HepG2 (cell line): ENCODE results near the gene MTA2. TPM values are rescaled to one million over a fixed set of nuclear protein-coding genes. Genes with fewer than 3 reads are reported as not detected.

ENCODE experiments used
- ATAC-seq: fragments of 200-7000 bp; cut with Tn5 transposase; 3 replicates; pipeline ENCODE4 v1.9.1; 2020; ENCODE audit warnings: mild to moderate bottlenecking, moderate library complexity
- BruUV-seq: library from RNA; stranded (reverse); fragments of 400-500 nt; replicated peaks from 2 replicates; lab custom pipeline; 2021; lab: Mats Ljungman, UMichigan
- CTCF ChIA-PET: fragments of 300-600 bp; formaldehyde crosslinking; extraction: SDS; loops from one replicate; lab custom pipeline; 2021; ENCODE audit warnings: low total read pairs, inconsistent platforms, low intra/inter-chr PET ratio; lab: Yijun Ruan, JAX
- POLR2A ChIA-PET: fragments of 350-600 bp; sonication (Branson Sonifier 250); formaldehyde crosslinking; loops from one replicate; lab custom pipeline; 2020; ENCODE audit warnings: antibody characterized with exemption, inconsistent platforms; lab: Yijun Ruan, JAX
- DNase-seq: peaks from one replicate; pipeline ENCODE4 v3.0.0-alpha.2; 2015; ENCODE audit warnings: low spot score
- FAIRE-seq: peaks from 3 replicates; lab custom pipeline; 2011; peaks lifted over from hg19 to GRCh38; lab: Jason Lieb, UNC
- H2AFZ ChIP-seq: one replicate; pipeline ENCODE4 v1.6.1; 2011; ENCODE audit warnings: low read length, inconsistent platforms
- H3K27ac ChIP-seq: fragments of 300-600 bp; 3 replicates; pipeline ENCODE4 v1.8.0; 2011; ENCODE audit warnings: mixed run types, mild to moderate bottlenecking, mixed read lengths, low read length, inconsistent platforms; ENCODE audit not compliant: insufficient read depth; ENCODE audit errors: extremely low read length
- H3K27me3 ChIP-seq, 2 experiments: fragments of 200-600 bp in 1 of 2; 2 replicates in 1 of 2; 3 replicates in 1 of 2; pipeline versions ENCODE4 v1.6.0 to v1.8.0; 2011; ENCODE audit warnings: low read length in 2 of 2, mild to moderate bottlenecking in 2 of 2, moderate library complexity in 2 of 2, inconsistent platforms in 1 of 2; ENCODE audit not compliant: insufficient read depth in 2 of 2, control insufficient read depth in 1 of 2
- H3K36me3 ChIP-seq, 2 experiments: fragments of 200-600 bp in 1 of 2; replicated peaks in 1 of 2; 2 replicates in 1 of 2; 3 replicates in 1 of 2; pipeline versions ENCODE4 v1.5.1 to v1.8.0; 2011; ENCODE audit warnings: low read length in 2 of 2, inconsistent platforms in 1 of 2; ENCODE audit not compliant: insufficient read depth in 2 of 2, control insufficient read depth in 1 of 2
- H3K4me1 ChIP-seq: 2 replicates; pipeline ENCODE4 v1.5.1; 2012; ENCODE audit warnings: low read length, inconsistent platforms; ENCODE audit not compliant: insufficient read depth
- H3K4me2 ChIP-seq: 2 replicates; pipeline ENCODE4 v1.6.0; 2011; ENCODE audit warnings: low read depth, low read length, inconsistent platforms
- H3K4me3 ChIP-seq, 3 experiments: fragments of 200-600 bp in 1 of 3; sonication (generic), shearing (Covaris generic) in 1 of 3; replicated peaks in 1 of 3; 2 replicates each; pipeline ENCODE4 v1.5.1; 2011 to 2016; ENCODE audit warnings: low read length in 3 of 3, inconsistent platforms in 2 of 3, low read depth in 2 of 3, mild to moderate bottlenecking in 2 of 3, control low read depth in 1 of 3, mixed read lengths in 1 of 3; ENCODE audit not compliant: insufficient read depth in 1 of 3
- H3K79me2 ChIP-seq: one replicate; pipeline ENCODE4 v1.6.1; 2011; ENCODE audit warnings: low read length, inconsistent platforms; ENCODE audit not compliant: insufficient read depth
- H3K9ac ChIP-seq: 2 replicates; pipeline ENCODE4 v1.6.0; 2011; ENCODE audit warnings: mild to moderate bottlenecking, low read depth, low read length, inconsistent platforms; ENCODE audit not compliant: insufficient read depth
- H3K9me3 ChIP-seq: 2 replicates; pipeline ENCODE4 v1.5.1; 2012; ENCODE audit warnings: mild to moderate bottlenecking, low read length
- H4K20me1 ChIP-seq: 2 replicates; pipeline ENCODE4 v1.6.0; 2011; ENCODE audit warnings: inconsistent platforms, mild to moderate bottlenecking, low read length, moderate library complexity; ENCODE audit not compliant: insufficient read depth
- AGO1 ChIP-seq: fragments of 200-400 bp; formaldehyde crosslinking; IDR thresholded peaks from 2 replicates; pipeline ENCODE4 v1.6.1; 2017; ENCODE audit warnings: mild to moderate bottlenecking, low read depth, low read length, moderate library complexity; ENCODE audit not compliant: poor library complexity, severe bottlenecking
- AGO2 ChIP-seq: fragments of 200-400 bp; formaldehyde crosslinking; optimal IDR thresholded peaks from 2 replicates; pipeline ENCODE3; 2017; ENCODE audit warnings: mild to moderate bottlenecking, low read depth, low read length, moderate library complexity
- CREM ChIP-seq, 2 experiments: sonication (generic) in 1 of 2; formaldehyde crosslinking in 1 of 2; IDR thresholded peaks; 2 replicates each; pipeline versions ENCODE4 v1.4.0 to v1.6.1; 2016 to 2020; ENCODE audit warnings: antibody characterized with exemption in 1 of 2, mild to moderate bottlenecking in 1 of 2, missing genetic modification reagents in 1 of 2
- GZF1 ChIP-seq: sonication (generic); formaldehyde crosslinking; IDR thresholded peaks from 2 replicates; pipeline ENCODE4 v1.5.1; 2020; ENCODE audit warnings: mild to moderate bottlenecking, missing genetic modification reagents
- IRF2 ChIP-seq: IDR thresholded peaks from 2 replicates; pipeline ENCODE4 v1.6.1; 2018; ENCODE audit warnings: missing genetic modification reagents, missing compliant biosample characterization
- IRX3 ChIP-seq: sonication (generic); formaldehyde crosslinking; IDR thresholded peaks from 2 replicates; pipeline ENCODE4 v1.8.1; 2023; ENCODE audit warnings: mild to moderate bottlenecking, low read depth, missing genetic modification reagents, borderline replicate concordance
- NONO ChIP-seq, 2 experiments: fragments of 450-650 bp in 1 of 2; sonication (generic) in 1 of 2; formaldehyde crosslinking in 1 of 2; IDR thresholded peaks in 1 of 2; conservative IDR thresholded peaks in 1 of 2; 2 replicates each; pipeline versions ENCODE4 v1.6.1 to v1.8.0; 2017 to 2022; ENCODE audit warnings: mild to moderate bottlenecking in 1 of 2, missing genetic modification reagents in 1 of 2, moderate library complexity in 1 of 2
- PITX1 ChIP-seq: sonication (generic); formaldehyde crosslinking; IDR thresholded peaks from 2 replicates; pipeline ENCODE4 v1.5.1; 2020; ENCODE audit warnings: mild to moderate bottlenecking, missing genetic modification reagents
- RBFOX2 ChIP-seq: fragments of 200-400 bp; formaldehyde crosslinking; IDR thresholded peaks from 2 replicates; pipeline ENCODE4 v1.6.1; 2017; ENCODE audit warnings: low read depth, mild to moderate bottlenecking, low read length
- RELA ChIP-seq: sonication (generic); formaldehyde crosslinking; IDR thresholded peaks from 2 replicates; pipeline ENCODE4 v1.4.0; 2020; ENCODE audit warnings: missing genetic modification reagents
- RORA ChIP-seq: sonication (generic); formaldehyde crosslinking; IDR thresholded peaks from 2 replicates; pipeline ENCODE4 v1.5.0; 2020; ENCODE audit warnings: mild to moderate bottlenecking, missing genetic modification reagents, moderate library complexity
- ZC3H13 ChIP-seq: sonication (generic); formaldehyde crosslinking; IDR thresholded peaks from 2 replicates; pipeline ENCODE4 v1.8.1; 2023; ENCODE audit warnings: mild to moderate bottlenecking, missing genetic modification reagents, moderate library complexity
- ZNF234 ChIP-seq: sonication (generic); formaldehyde crosslinking; conservative IDR thresholded peaks from 2 replicates; pipeline ENCODE4 v1.5.1; 2020; ENCODE audit warnings: mild to moderate bottlenecking, missing genetic modification reagents
- ZNF703 ChIP-seq: sonication (generic); formaldehyde crosslinking; IDR thresholded peaks from 2 replicates; pipeline ENCODE4 v1.5.1; 2020; ENCODE audit warnings: missing genetic modification reagents, mild to moderate bottlenecking, moderate library complexity, borderline replicate concordance
- WGBS: methylation state at CpG from one replicate; pipeline ENCODE4 v1.1.6; 2017; ENCODE audit warnings: low lambda C conversion rate; 5-methylcytosine and 5-hydroxymethylcytosine counted together
- in situ Hi-C: cut with HindIII; loops from 2 replicates; pipeline ENCODE4 v1.10.0; 2017; ENCODE audit warnings: low pct_unique_long_range_greater_than_20kb; ENCODE audit not compliant: extremely low pct_ligation_motif_present
- intact Hi-C: fragments of 100-400 bp; cut with micrococcal nuclease; formaldehyde crosslinking; loops from one replicate; pipeline ENCODE4 v1.10.0; 2022; ENCODE audit not compliant: unreplicated experiment
- polyA plus RNA-seq, 8 experiments: library from polyadenylated mRNA; depleted of rRNA in 3 of 8; stranded (reverse) in 7 of 8; unstranded in 1 of 8; fragments of >200 nt; fragmentation: Illumina TruSeq in 4 of 8; extraction: Trizol in 4 of 8; gene quantifications; 2 replicates each; pipeline versions ENCODE4 v1.2.1 to v1.2.3, GENCODE V29; 2011 to 2016; ENCODE audit warnings: low read depth in 4 of 8, missing spikeins in 1 of 8, mixed read lengths in 1 of 8; ENCODE audit not compliant: insufficient read depth in 1 of 8
- total RNA-seq, 5 experiments: library from RNA; depleted of rRNA; stranded (reverse); fragments of >200 nt; fragmentation: Illumina TruSeq; extraction: Trizol; gene quantifications; 2 replicates each; pipeline ENCODE4 v1.2.3, GENCODE V29; 2016; ENCODE audit warnings: low read depth in 1 of 5
- TF ChIP-seq, protein P1 (sequence below): sonication (generic); formaldehyde crosslinking; IDR thresholded peaks from 2 replicates; pipeline ENCODE4 v1.5.0; 2020; ENCODE audit warnings: mild to moderate bottlenecking, missing genetic modification reagents
- TF ChIP-seq, protein P2 (sequence below): sonication (generic); formaldehyde crosslinking; IDR thresholded peaks from 2 replicates; pipeline ENCODE4 v1.8.0; 2022; ENCODE audit warnings: mild to moderate bottlenecking, missing genetic modification reagents, moderate library complexity

Gene MTA2
- total and polyA plus RNA-seq, 2 of the 13 experiments (the other 11 are each of a cell fraction or from before 2014, with no cell fraction given): 14.0 to 70.0 TPM

DNA sequence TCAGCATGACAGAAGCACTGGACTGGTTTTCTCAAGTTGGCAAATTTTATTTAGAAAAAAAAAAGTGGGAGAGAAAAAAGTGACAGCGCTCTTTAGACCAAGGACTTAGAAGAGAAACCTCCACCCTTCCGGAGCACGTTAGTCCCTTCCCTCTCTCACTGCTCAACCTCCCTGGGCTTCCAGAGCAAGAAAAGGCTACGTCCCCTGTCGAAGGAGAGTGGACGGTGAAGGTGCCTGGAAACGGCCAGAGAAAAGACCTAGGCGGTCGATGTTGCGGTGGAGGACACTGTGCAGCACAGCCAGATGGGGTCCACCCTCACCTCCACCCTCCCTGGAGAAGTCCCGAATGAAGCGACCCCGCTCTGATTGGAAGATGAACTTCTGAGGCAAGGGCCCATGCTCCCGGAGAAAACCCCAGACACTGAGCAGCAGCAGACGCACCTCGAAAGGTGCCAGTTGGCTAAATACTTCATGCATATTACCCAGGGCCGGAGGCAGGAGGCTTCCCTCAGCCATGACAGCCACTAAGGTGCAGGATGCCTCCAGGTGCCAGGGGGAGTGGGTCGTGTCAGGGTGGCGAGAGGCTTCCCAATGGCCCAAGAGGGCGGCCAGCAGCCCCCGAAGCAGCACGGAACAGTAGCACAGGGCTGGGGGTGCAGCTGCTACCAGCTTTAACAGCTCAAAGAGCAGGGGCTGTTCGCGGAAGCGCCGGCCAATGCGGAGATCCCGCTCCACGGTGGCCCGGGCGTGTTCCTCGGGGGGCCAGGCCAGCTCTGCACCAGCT lies 45.4 kb upstream of the MTA2 start:
- no peak for TF ChIP-seq RORA
- TF ChIP-seq ZC3H13 (CRISPR knock-in tag): peak; percentile 59
- TF ChIP-seq, protein P1, sequence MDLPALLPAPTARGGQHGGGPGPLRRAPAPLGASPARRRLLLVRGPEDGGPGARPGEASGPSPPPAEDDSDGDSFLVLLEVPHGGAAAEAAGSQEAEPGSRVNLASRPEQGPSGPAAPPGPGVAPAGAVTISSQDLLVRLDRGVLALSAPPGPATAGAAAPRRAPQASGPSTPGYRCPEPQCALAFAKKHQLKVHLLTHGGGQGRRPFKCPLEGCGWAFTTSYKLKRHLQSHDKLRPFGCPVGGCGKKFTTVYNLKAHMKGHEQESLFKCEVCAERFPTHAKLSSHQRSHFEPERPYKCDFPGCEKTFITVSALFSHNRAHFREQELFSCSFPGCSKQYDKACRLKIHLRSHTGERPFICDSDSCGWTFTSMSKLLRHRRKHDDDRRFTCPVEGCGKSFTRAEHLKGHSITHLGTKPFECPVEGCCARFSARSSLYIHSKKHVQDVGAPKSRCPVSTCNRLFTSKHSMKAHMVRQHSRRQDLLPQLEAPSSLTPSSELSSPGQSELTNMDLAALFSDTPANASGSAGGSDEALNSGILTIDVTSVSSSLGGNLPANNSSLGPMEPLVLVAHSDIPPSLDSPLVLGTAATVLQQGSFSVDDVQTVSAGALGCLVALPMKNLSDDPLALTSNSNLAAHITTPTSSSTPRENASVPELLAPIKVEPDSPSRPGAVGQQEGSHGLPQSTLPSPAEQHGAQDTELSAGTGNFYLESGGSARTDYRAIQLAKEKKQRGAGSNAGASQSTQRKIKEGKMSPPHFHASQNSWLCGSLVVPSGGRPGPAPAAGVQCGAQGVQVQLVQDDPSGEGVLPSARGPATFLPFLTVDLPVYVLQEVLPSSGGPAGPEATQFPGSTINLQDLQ (CRISPR knock-in tag): no peak
- peak; percentile 3 for TF ChIP-seq AGO1
- TF ChIP-seq NONO (IDR thresholded peaks at IDR 0.05): no peak
- 0 out of 2 replicates have a peak, but pooled peaks have one; percentile 10 for TF ChIP-seq NONO (CRISPR knock-in tag; conservative IDR thresholded peaks at IDR 0.05)
- no peak for TF ChIP-seq CREM (IDR thresholded peaks at IDR 0.05)
- no peak for TF ChIP-seq CREM (CRISPR knock-in tag; IDR thresholded peaks at IDR 0.05)
- TF ChIP-seq RELA (CRISPR knock-in tag): no peak
- 0 out of 2 replicates have a peak, but pooled peaks have one; percentile 5 for TF ChIP-seq ZNF234 (CRISPR knock-in tag)
- no peak for TF ChIP-seq ZNF703
- peak; percentile 54; the same call in 1 of the 2 replicates for TF ChIP-seq RBFOX2
- TF ChIP-seq AGO2: peak; percentile 87
- TF ChIP-seq IRF2 (CRISPR knock-in tag): 0 out of 2 replicates have a peak, but pooled peaks have one; percentile 14
- TF ChIP-seq PITX1 (CRISPR knock-in tag): peak; percentile 1; the same call in 1 of the 2 replicates
- TF ChIP-seq, protein P2, sequence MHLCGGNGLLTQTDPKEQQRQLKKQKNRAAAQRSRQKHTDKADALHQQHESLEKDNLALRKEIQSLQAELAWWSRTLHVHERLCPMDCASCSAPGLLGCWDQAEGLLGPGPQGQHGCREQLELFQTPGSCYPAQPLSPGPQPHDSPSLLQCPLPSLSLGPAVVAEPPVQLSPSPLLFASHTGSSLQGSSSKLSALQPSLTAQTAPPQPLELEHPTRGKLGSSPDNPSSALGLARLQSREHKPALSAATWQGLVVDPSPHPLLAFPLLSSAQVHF (CRISPR knock-in tag): 0 out of 2 replicates have a peak, but pooled peaks have one; percentile 34
- 0 out of 2 replicates have a peak, but pooled peaks have one; percentile 3 for TF ChIP-seq IRX3 (CRISPR knock-in tag)
- no peak for TF ChIP-seq GZF1 (CRISPR knock-in tag)
- H3K36me3 ChIP-seq: peaks cover 4 to 24% of the 10 kb centered on the region in 2 experiments; a peak in 3 of 5 replicates
- BruUV-seq: TSS peak; percentile 75
- peaks cover 53% of the 10 kb centered on the region for H3K4me1 ChIP-seq
- 59% methylated on average over 10 of the region's 32 CpGs for WGBS
- no peak overlapping the region for H2AFZ ChIP-seq
- peak; percentile 40; the same call in 1 of the 3 replicates for ATAC-seq
- POLR2A ChIA-PET: interaction anchor here (0.7 to 5.0 kb wide), 17 partner anchors 9 to 222 kb away, joined by 3 to 98 read pairs (median 17); partner anchors contain the start of genes B3GAT3, C11orf98, CSKMT and EEF1G
- peak overlapping the region; percentile 98 for H3K27ac ChIP-seq
- FAIRE-seq: no peak
- in situ Hi-C loops: no loop called here
- CTCF ChIA-PET: no interaction called here
- H3K79me2 ChIP-seq: peaks cover 42% of the 10 kb centered on the region
- intact Hi-C loops: no loop called here
- peaks cover 8% of the 10 kb centered on the region for H4K20me1 ChIP-seq
- H3K4me3 ChIP-seq: peak overlapping the region in 1 of 3 experiments; percentile 41; a peak in 2 of 6 replicates
- no peak for DNase-seq
- H3K27me3 ChIP-seq: no peaks in the 10 kb centered on the region
- H3K9me3 ChIP-seq: no peaks in the 10 kb centered on the region
- peak overlapping the region; percentile 68 for H3K4me2 ChIP-seq
- H3K9ac ChIP-seq: peak overlapping the region; percentile 56
